Measurements from ENCODE around the gene ELK4. TPM values are rescaled to one million over a fixed set of nuclear protein-coding genes. Genes with fewer than 3 reads are reported as not detected.

ELK4 gene
- total and polyA plus RNA-seq, 2 of the 13 experiments (the other 11 are each of a cell fraction or from before 2014, with no cell fraction given), result 8.3 to 13.1 TPM

DNA sequence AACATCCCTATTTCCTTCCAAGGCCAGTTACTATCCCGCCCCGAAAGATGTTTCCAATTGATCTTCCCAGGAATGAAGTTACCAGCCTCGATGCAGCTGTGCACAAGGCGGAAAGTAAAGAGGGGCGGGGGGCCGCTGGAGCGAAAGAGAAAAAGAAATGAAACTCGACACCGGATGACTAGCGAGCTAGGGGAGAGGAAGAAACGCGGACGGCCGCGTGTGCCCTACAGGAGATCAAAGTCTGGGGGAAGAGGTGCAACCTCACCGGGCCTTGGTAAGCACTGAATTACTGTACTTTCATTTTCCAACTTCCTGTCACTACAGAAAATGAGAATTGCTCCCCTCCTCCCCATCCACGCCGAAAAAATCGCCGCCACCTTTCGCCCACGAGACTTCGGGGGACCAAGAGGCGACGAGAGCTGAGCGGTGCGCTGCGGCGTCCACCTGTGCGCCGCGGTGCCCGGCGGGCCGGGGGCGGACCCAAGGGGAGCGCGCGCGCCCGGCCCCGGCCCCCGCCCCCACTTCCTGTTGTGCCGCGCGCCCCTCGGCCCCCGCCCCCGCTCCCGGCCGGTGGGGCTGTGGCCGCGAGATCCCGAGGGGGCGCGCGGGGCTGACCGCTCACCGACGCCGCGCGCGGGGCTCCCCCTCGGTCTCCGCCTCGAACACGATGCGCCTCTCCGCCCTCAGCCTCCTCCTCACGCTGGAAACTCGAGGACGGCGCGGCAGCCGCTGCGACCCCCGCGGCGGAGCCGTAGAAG is 622 bp downstream of the ELK4 start (continued):
- TF ChIP-seq, protein P1, sequence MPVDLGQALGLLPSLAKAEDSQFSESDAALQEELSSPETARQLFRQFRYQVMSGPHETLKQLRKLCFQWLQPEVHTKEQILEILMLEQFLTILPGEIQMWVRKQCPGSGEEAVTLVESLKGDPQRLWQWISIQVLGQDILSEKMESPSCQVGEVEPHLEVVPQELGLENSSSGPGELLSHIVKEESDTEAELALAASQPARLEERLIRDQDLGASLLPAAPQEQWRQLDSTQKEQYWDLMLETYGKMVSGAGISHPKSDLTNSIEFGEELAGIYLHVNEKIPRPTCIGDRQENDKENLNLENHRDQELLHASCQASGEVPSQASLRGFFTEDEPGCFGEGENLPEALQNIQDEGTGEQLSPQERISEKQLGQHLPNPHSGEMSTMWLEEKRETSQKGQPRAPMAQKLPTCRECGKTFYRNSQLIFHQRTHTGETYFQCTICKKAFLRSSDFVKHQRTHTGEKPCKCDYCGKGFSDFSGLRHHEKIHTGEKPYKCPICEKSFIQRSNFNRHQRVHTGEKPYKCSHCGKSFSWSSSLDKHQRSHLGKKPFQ (CRISPR knock-in tag; IDR thresholded peaks at IDR 0.05; ENCODE audit: insufficient replicate concordance), result no peak
- TF ChIP-seq TCF7 (IDR thresholded peaks at IDR 0.05; ENCODE audit: low read depth) (peak; percentile 60; the same call in 1 of the 2 replicates), ZNF331 (CRISPR knock-in tag; IDR thresholded peaks at IDR 0.05) (no peak), MTA1 (CRISPR knock-in tag; IDR thresholded peaks at IDR 0.05; ENCODE audit: borderline replicate concordance) (no peak), ZNF891 (CRISPR knock-in tag; IDR thresholded peaks at IDR 0.05) (peak; percentile 55; the same call in 1 of the 2 replicates), NKX3-1 (CRISPR knock-in tag; IDR thresholded peaks at IDR 0.05) (no peak), BCL6 (CRISPR knock-in tag; IDR thresholded peaks at IDR 0.05) (no peak; the same call in 1 of the 2 replicates), TCF12 (IDR thresholded peaks at IDR 0.05) (no peak), TCF12 (CRISPR knock-in tag; IDR thresholded peaks at IDR 0.05) (no peak), DPF2 (CRISPR knock-in tag; IDR thresholded peaks at IDR 0.05; ENCODE audit: borderline replicate concordance, low read depth) (no peak), ZNF816 (CRISPR knock-in tag; IDR thresholded peaks at IDR 0.05; ENCODE audit: borderline replicate concordance) (0 out of 2 replicates have a peak, but pooled peaks have one; percentile 41), NR1H2 (CRISPR knock-in tag; IDR thresholded peaks at IDR 0.05; ENCODE audit: borderline replicate concordance, low read depth) (no peak), GATAD2A (CRISPR knock-in tag; IDR thresholded peaks at IDR 0.05) (peak; percentile 62), SRF (IDR thresholded peaks at IDR 0.05; ENCODE audit: low read depth, low read length) (no peak), ZNF558 (CRISPR knock-in tag; IDR thresholded peaks at IDR 0.05; ENCODE audit: borderline replicate concordance) (no peak; the same call in 1 of the 2 replicates), MZF1 (CRISPR knock-in tag; IDR thresholded peaks at IDR 0.05; ENCODE audit: borderline replicate concordance) (no peak), ZNF781 (CRISPR knock-in tag; IDR thresholded peaks at IDR 0.05; ENCODE audit: borderline replicate concordance, not compliant biosample characterization) (no peak), TCF7L2 (IDR thresholded peaks at IDR 0.05; ENCODE audit: low read depth, low read length) (no peak), RXRA (CRISPR knock-in tag; IDR thresholded peaks at IDR 0.05) (peak; percentile 24; the same call in 1 of the 2 replicates), ZFP1 (CRISPR knock-in tag; IDR thresholded peaks at IDR 0.05) (no peak)
- TF ChIP-seq, protein P2, sequence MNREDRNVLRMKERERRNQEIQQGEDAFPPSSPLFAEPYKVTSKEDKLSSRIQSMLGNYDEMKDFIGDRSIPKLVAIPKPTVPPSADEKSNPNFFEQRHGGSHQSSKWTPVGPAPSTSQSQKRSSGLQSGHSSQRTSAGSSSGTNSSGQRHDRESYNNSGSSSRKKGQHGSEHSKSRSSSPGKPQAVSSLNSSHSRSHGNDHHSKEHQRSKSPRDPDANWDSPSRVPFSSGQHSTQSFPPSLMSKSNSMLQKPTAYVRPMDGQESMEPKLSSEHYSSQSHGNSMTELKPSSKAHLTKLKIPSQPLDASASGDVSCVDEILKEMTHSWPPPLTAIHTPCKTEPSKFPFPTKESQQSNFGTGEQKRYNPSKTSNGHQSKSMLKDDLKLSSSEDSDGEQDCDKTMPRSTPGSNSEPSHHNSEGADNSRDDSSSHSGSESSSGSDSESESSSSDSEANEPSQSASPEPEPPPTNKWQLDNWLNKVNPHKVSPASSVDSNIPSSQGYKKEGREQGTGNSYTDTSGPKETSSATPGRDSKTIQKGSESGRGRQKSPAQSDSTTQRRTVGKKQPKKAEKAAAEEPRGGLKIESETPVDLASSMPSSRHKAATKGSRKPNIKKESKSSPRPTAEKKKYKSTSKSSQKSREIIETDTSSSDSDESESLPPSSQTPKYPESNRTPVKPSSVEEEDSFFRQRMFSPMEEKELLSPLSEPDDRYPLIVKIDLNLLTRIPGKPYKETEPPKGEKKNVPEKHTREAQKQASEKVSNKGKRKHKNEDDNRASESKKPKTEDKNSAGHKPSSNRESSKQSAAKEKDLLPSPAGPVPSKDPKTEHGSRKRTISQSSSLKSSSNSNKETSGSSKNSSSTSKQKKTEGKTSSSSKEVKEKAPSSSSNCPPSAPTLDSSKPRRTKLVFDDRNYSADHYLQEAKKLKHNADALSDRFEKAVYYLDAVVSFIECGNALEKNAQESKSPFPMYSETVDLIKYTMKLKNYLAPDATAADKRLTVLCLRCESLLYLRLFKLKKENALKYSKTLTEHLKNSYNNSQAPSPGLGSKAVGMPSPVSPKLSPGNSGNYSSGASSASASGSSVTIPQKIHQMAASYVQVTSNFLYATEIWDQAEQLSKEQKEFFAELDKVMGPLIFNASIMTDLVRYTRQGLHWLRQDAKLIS (CRISPR knock-in tag; IDR thresholded peaks at IDR 0.05), result no peak
- TF ChIP-seq, protein P3, sequence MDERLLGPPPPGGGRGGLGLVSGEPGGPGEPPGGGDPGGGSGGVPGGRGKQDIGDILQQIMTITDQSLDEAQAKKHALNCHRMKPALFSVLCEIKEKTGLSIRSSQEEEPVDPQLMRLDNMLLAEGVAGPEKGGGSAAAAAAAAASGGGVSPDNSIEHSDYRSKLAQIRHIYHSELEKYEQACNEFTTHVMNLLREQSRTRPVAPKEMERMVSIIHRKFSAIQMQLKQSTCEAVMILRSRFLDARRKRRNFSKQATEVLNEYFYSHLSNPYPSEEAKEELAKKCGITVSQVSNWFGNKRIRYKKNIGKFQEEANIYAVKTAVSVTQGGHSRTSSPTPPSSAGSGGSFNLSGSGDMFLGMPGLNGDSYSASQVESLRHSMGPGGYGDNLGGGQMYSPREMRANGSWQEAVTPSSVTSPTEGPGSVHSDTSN (CRISPR knock-in tag; IDR thresholded peaks at IDR 0.05), result no peak
- TF ChIP-seq, protein P4, sequence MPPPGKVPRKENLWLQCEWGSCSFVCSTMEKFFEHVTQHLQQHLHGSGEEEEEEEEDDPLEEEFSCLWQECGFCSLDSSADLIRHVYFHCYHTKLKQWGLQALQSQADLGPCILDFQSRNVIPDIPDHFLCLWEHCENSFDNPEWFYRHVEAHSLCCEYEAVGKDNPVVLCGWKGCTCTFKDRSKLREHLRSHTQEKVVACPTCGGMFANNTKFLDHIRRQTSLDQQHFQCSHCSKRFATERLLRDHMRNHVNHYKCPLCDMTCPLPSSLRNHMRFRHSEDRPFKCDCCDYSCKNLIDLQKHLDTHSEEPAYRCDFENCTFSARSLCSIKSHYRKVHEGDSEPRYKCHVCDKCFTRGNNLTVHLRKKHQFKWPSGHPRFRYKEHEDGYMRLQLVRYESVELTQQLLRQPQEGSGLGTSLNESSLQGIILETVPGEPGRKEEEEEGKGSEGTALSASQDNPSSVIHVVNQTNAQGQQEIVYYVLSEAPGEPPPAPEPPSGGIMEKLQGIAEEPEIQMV (CRISPR knock-in tag; IDR thresholded peaks at IDR 0.05; ENCODE audit: low read depth), result no peak
